ENCODE results near the gene CARD9.

Gene CARD9

DNA sequence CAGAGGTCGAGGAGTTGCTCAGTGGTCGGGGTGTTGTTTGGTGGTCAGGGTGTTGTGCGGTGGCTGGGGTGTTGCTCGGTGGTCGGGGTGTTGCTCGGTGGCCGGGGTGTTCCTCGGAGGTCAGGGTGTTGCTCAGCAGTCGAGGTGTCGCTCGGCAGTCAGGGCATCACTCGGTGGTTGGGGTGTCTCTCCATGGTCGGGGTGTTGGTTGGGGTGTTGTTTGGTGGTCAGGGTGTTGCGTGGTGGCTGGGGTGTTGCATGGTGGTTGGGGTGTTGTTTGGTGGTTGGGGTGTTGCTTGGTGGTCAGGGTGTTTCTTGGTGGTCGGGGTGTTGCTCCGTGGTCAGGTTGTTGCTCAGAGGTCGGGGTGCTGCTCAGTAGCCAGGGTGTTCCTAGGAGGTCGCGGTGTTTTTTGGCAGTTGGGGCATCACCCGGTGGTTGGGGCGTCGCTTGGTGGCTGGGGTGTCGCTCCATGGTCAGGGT, 57.2 kb downstream of the CARD9 start:
- Histone ChIP-seq H3K36me3 (ENCODE audit: control insufficient read depth in 2 of 2, insufficient read depth in 2 of 2, low read length in 2 of 2) (no peaks in the 10 kb centered on the region), H3K9me3 (ENCODE audit: control insufficient read depth in 2 of 2, low read length in 2 of 2) (peaks cover 0 to 2% of the 10 kb centered on the region in 2 donors), H3K27me3 (ENCODE audit: control insufficient read depth in 2 of 2, insufficient read depth in 2 of 2, low read length in 2 of 2) (no peaks in the 10 kb centered on the region), H3K27ac (ENCODE audit: low read depth in 2 of 2, low read length in 2 of 2) (no peak overlapping the region), H3K9ac (ENCODE audit: low read depth in 1 of 2, low read length in 2 of 2) (no peak overlapping the region), H3K4me3 (ENCODE audit: low read length in 2 of 2) (no peak overlapping the region), H3K4me1 (ENCODE audit: control insufficient read depth in 2 of 2, insufficient read depth in 2 of 2, low read length in 2 of 2) (peaks cover 0 to 3% of the 10 kb centered on the region in 2 donors)

DNA sequence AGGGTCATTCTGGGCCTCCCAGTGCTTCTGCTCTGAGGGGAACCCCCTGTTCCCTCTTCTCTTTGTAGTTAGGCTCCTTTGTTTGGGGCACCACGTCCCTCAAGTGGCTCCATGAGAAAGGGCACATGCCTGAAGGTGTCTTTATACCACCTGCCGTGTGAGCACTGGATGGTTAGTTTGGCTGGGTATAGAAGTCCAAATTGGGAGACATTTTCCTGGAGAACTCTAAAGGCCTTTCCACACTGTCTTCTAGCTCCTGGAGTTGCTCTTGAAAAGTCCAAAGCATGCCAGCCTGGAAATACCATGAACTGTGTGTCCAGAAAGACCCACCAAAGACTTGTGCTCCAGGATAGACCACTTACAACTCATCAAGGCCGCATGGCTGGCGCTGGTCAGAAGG, 58.5 kb downstream of the CARD9 start:
- Histone ChIP-seq H3K4me1 (ENCODE audit: control insufficient read depth in 2 of 2, insufficient read depth in 2 of 2, low read length in 2 of 2) (peaks cover 0 to 9% of the 10 kb centered on the region in 2 donors), H3K27ac (ENCODE audit: low read depth in 2 of 2, low read length in 2 of 2) (no peak overlapping the region), H3K27me3 (ENCODE audit: control insufficient read depth in 2 of 2, insufficient read depth in 2 of 2, low read length in 2 of 2) (peaks cover 0 to 4% of the 10 kb centered on the region in 2 donors), H3K4me3 (ENCODE audit: low read length in 2 of 2) (no peak overlapping the region), H3K36me3 (ENCODE audit: control insufficient read depth in 2 of 2, insufficient read depth in 2 of 2, low read length in 2 of 2) (no peaks in the 10 kb centered on the region), H3K9me3 (ENCODE audit: control insufficient read depth in 2 of 2, low read length in 2 of 2) (peaks cover 0 to 2% of the 10 kb centered on the region in 2 donors), H3K9ac (ENCODE audit: low read depth in 1 of 2, low read length in 2 of 2) (no peak overlapping the region)

DNA sequence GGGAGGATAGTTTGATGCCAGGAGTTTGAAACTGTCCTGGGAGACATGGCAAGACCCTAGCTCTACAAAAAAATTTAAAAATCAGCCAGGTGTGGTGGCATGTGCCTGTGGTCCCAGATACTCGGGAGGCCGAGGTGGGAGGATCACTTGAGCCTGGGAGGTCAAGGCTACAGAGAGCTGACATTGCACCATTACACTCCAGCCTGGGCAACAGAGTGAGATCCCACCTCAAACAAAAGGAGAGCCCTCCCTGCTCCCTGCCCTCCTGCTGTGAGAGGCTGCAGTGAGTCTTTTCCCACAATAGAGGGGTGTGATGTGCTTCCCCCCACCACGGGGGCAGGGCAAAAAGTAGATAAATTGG, 59.4 kb downstream of the CARD9 start:
- Histone ChIP-seq H3K4me1 (ENCODE audit: control insufficient read depth in 2 of 2, insufficient read depth in 2 of 2, low read length in 2 of 2) (peaks cover 0 to 9% of the 10 kb centered on the region in 2 donors), H3K9me3 (ENCODE audit: control insufficient read depth in 2 of 2, low read length in 2 of 2) (peaks cover 0 to 2% of the 10 kb centered on the region in 2 donors), H3K36me3 (ENCODE audit: control insufficient read depth in 2 of 2, insufficient read depth in 2 of 2, low read length in 2 of 2) (no peaks in the 10 kb centered on the region), H3K4me3 (ENCODE audit: low read length in 2 of 2) (no peak overlapping the region), H3K27ac (ENCODE audit: low read depth in 2 of 2, low read length in 2 of 2) (no peak overlapping the region), H3K27me3 (ENCODE audit: control insufficient read depth in 2 of 2, insufficient read depth in 2 of 2, low read length in 2 of 2) (peaks cover 0 to 8% of the 10 kb centered on the region in 2 donors), H3K9ac (ENCODE audit: low read depth in 1 of 2, low read length in 2 of 2) (no peak overlapping the region)

Data from mucosa of rectum (tissue), 2 donors.